ENCODE data around the gene SPDYE3.
"Not testable (repeated sequence)": the region's sequence is repeated elsewhere in the genome, so short reads cannot be mapped to it uniquely, and the experiment has no call there.

DNA sequence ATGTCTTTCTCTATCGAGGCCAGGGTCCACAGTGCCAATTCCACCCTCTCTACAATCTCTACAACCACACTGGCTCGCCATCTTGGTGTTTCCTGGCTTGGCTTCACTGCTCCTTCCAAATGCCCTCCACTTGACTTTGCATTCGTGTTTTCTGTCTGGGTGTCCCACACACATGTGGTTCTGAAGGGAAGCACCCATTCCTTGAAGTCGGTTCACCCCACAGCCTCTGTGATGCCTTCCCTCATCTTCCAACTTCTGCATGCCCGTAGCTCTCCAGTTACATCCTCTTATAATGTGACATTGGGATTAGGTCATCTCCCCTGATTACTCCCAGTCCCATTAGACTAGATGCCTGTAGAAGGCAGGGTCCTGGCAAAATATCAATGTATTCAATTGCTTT is 10.8 kb downstream of the SPDYE3 start:
- TF ChIP-seq, protein P1, sequence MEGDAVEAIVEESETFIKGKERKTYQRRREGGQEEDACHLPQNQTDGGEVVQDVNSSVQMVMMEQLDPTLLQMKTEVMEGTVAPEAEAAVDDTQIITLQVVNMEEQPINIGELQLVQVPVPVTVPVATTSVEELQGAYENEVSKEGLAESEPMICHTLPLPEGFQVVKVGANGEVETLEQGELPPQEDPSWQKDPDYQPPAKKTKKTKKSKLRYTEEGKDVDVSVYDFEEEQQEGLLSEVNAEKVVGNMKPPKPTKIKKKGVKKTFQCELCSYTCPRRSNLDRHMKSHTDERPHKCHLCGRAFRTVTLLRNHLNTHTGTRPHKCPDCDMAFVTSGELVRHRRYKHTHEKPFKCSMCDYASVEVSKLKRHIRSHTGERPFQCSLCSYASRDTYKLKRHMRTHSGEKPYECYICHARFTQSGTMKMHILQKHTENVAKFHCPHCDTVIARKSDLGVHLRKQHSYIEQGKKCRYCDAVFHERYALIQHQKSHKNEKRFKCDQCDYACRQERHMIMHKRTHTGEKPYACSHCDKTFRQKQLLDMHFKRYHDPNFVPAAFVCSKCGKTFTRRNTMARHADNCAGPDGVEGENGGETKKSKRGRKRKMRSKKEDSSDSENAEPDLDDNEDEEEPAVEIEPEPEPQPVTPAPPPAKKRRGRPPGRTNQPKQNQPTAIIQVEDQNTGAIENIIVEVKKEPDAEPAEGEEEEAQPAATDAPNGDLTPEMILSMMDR (IDR thresholded peaks at IDR 0.05): not testable (repeated sequence)
- not testable (repeated sequence) for TF ChIP-seq POLR2A (IDR thresholded peaks at IDR 0.05)

All from testis (tissue), 2 donors.